ENCODE results near the gene HOXB3.

DNA sequence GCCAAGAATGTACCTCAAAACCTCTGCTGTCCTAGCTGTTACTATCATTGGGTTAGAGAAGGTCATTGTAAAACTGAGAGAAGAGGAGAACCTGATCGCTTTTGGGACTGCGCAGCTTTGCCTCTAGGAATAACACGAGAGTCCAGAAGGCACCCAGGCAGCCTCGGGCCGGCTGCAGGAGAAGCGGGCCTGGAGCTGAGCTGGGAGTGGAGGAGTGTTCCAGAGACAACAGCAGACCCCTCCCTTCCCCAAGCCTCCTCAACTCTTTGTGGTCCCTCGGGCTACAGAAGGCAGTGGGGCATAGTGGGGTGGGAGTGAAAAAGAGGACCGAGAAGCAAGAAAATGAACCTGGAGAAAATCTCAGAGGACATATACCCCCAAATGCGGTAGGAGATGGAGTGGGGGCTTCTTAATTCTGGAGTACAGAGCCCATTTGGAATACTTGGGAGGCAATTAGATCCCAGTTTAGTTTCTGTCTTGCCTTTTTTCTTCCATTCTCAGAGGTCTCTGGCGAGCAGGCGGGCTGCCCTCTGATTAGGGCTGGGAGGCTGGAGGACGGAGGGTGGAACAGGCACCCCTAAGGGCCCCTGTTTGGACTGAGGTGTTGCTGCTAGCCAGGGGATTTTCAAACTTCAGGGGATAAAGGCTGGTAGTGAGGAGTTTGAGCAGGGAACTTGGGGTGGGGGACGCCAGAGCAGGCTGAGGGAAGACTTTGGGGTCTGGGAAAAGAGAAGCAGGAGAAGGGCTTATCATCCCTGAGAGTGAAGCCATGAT is 31.8 kb downstream of the HOXB3 start:
- TF ChIP-seq, protein P1, sequence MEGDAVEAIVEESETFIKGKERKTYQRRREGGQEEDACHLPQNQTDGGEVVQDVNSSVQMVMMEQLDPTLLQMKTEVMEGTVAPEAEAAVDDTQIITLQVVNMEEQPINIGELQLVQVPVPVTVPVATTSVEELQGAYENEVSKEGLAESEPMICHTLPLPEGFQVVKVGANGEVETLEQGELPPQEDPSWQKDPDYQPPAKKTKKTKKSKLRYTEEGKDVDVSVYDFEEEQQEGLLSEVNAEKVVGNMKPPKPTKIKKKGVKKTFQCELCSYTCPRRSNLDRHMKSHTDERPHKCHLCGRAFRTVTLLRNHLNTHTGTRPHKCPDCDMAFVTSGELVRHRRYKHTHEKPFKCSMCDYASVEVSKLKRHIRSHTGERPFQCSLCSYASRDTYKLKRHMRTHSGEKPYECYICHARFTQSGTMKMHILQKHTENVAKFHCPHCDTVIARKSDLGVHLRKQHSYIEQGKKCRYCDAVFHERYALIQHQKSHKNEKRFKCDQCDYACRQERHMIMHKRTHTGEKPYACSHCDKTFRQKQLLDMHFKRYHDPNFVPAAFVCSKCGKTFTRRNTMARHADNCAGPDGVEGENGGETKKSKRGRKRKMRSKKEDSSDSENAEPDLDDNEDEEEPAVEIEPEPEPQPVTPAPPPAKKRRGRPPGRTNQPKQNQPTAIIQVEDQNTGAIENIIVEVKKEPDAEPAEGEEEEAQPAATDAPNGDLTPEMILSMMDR (IDR thresholded peaks at IDR 0.05; ENCODE audit: poor library complexity, severe bottlenecking): no peak
- no peak for TF ChIP-seq EP300 (conservative IDR thresholded peaks at IDR 0.05; ENCODE audit: poor library complexity, severe bottlenecking)
- TF ChIP-seq TAF1 (IDR thresholded peaks at IDR 0.05; ENCODE audit: low read depth): no peak
- TF ChIP-seq, protein P2, sequence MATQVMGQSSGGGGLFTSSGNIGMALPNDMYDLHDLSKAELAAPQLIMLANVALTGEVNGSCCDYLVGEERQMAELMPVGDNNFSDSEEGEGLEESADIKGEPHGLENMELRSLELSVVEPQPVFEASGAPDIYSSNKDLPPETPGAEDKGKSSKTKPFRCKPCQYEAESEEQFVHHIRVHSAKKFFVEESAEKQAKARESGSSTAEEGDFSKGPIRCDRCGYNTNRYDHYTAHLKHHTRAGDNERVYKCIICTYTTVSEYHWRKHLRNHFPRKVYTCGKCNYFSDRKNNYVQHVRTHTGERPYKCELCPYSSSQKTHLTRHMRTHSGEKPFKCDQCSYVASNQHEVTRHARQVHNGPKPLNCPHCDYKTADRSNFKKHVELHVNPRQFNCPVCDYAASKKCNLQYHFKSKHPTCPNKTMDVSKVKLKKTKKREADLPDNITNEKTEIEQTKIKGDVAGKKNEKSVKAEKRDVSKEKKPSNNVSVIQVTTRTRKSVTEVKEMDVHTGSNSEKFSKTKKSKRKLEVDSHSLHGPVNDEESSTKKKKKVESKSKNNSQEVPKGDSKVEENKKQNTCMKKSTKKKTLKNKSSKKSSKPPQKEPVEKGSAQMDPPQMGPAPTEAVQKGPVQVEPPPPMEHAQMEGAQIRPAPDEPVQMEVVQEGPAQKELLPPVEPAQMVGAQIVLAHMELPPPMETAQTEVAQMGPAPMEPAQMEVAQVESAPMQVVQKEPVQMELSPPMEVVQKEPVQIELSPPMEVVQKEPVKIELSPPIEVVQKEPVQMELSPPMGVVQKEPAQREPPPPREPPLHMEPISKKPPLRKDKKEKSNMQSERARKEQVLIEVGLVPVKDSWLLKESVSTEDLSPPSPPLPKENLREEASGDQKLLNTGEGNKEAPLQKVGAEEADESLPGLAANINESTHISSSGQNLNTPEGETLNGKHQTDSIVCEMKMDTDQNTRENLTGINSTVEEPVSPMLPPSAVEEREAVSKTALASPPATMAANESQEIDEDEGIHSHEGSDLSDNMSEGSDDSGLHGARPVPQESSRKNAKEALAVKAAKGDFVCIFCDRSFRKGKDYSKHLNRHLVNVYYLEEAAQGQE (IDR thresholded peaks at IDR 0.05; ENCODE audit: borderline replicate concordance): no peak

Data from neural cell (in vitro differentiated cells).